ENCODE measurements around the gene PREX1. TPM values are rescaled to one million over a fixed set of nuclear protein-coding genes. Genes with fewer than 3 reads are reported as not detected.

PREX1 gene
- total RNA-seq, 3 donors from 2014 or later: 53.1 to 84.2 (median 65.1) TPM

- intact Hi-C loops (cut with DNase I; ENCODE audit: low total_unique reads): no loop called here
- no peak for DNase-seq (ENCODE audit: low spot score in 2 of 2)
- H3K27ac ChIP-seq: no peak overlapping the region
- TF ChIP-seq CTCF (IDR thresholded peaks at IDR 0.05) (no peak), POLR2AphosphoS5 (IDR thresholded peaks at IDR 0.05) (no peak), POLR2A (IDR thresholded peaks at IDR 0.05) (no peak)
- H3K9me3 ChIP-seq: no peaks in the 10 kb centered on the region
- no peaks in the 10 kb centered on the region for H3K27me3 ChIP-seq
- no peak overlapping the region for H3K4me3 ChIP-seq
- no peaks in the 10 kb centered on the region for H3K36me3 ChIP-seq
- peaks cover 0 to 6% of the 10 kb centered on the region in 2 donors for H3K4me1 ChIP-seq
Measured at GRCh38 chr20:48695255-48695654, 132.5 kb downstream of the PREX1 start.

GRCh38 chr20:48694381-48694865 lies 133.4 kb downstream of the PREX1 start:
- no peaks in the 10 kb centered on the region for H3K36me3 ChIP-seq
- H3K27ac ChIP-seq: no peak overlapping the region
- TF ChIP-seq CTCF (IDR thresholded peaks at IDR 0.05) (no peak), POLR2AphosphoS5 (IDR thresholded peaks at IDR 0.05) (no peak), POLR2A (IDR thresholded peaks at IDR 0.05) (no peak)
- peaks cover 0 to 6% of the 10 kb centered on the region in 2 donors for H3K4me1 ChIP-seq
- intact Hi-C loops (cut with DNase I; ENCODE audit: low total_unique reads): no loop called here
- H3K9me3 ChIP-seq: no peaks in the 10 kb centered on the region
- H3K4me3 ChIP-seq: no peak overlapping the region
- DNase-seq (ENCODE audit: low spot score in 2 of 2): no peak
- H3K27me3 ChIP-seq: no peaks in the 10 kb centered on the region

GRCh38 chr20:48691523-48691922 lies 136.3 kb downstream of the PREX1 start:
- Histone ChIP-seq H3K36me3 (no peaks in the 10 kb centered on the region), H3K27ac (no peak overlapping the region), H3K27me3 (no peaks in the 10 kb centered on the region), H3K4me3 (no peak overlapping the region), H3K9me3 (no peaks in the 10 kb centered on the region), H3K4me1 (no peaks in the 10 kb centered on the region)
- no peak for TF ChIP-seq CTCF (IDR thresholded peaks at IDR 0.05)
- no peak for TF ChIP-seq POLR2AphosphoS5 (IDR thresholded peaks at IDR 0.05)
- TF ChIP-seq POLR2A (IDR thresholded peaks at IDR 0.05): no peak
- no peak for DNase-seq (ENCODE audit: low spot score in 2 of 2)
- intact Hi-C loops (cut with DNase I; ENCODE audit: low total_unique reads): no loop called here

- H3K27ac ChIP-seq: no peak overlapping the region
- no peaks in the 10 kb centered on the region for H3K36me3 ChIP-seq
- H3K4me1 ChIP-seq: peaks cover 0 to 3% of the 10 kb centered on the region in 2 donors
- no peaks in the 10 kb centered on the region for H3K27me3 ChIP-seq
- intact Hi-C loops (cut with DNase I; ENCODE audit: low total_unique reads): no loop called here
- no peak overlapping the region for H3K4me3 ChIP-seq
- TF ChIP-seq POLR2AphosphoS5 (IDR thresholded peaks at IDR 0.05): no peak
- TF ChIP-seq POLR2A (IDR thresholded peaks at IDR 0.05): no peak
- no peak for TF ChIP-seq CTCF (IDR thresholded peaks at IDR 0.05)
- no peaks in the 10 kb centered on the region for H3K9me3 ChIP-seq
- DNase-seq (ENCODE audit: low spot score in 2 of 2): no peak
Measured at GRCh38 chr20:48690888-48691287, 136.9 kb downstream of the PREX1 start.

GRCh38 chr20:48689874-48690571 lies 137.8 kb downstream of the PREX1 start:
- no peak for TF ChIP-seq CTCF (IDR thresholded peaks at IDR 0.05)
- TF ChIP-seq POLR2AphosphoS5 (IDR thresholded peaks at IDR 0.05): no peak
- no peak for TF ChIP-seq POLR2A (IDR thresholded peaks at IDR 0.05)
- Histone ChIP-seq H3K27ac (no peak overlapping the region), H3K9me3 (no peaks in the 10 kb centered on the region), H3K36me3 (no peaks in the 10 kb centered on the region), H3K27me3 (no peaks in the 10 kb centered on the region), H3K4me1 (peaks cover 0 to 6% of the 10 kb centered on the region in 2 donors), H3K4me3 (no peak overlapping the region)
- intact Hi-C loops (cut with DNase I; ENCODE audit: low total_unique reads): no loop called here
- DNase-seq (ENCODE audit: low spot score in 2 of 2): no peak
